H1 (cell line): ENCODE measurements around the gene PPP1CA. TPM values are rescaled to one million over a fixed set of nuclear protein-coding genes. Genes with fewer than 3 reads are reported as not detected.

ENCODE experiments used
- CTCF ChIA-PET: fragments of 300-600 bp; sonication (Branson Sonifier 250); formaldehyde crosslinking; loops from one replicate; lab custom pipeline; 2021; ENCODE audit not compliant: partially characterized antibody; lab: Charles Lee
- POLR2A ChIA-PET: fragments of 300-600 bp; sonication (Branson Sonifier 250); formaldehyde crosslinking; loops from one replicate; lab custom pipeline; 2021; ENCODE audit warnings: inconsistent platforms; ENCODE audit not compliant: partially characterized antibody; lab: Charles Lee
- DNase-seq, 2 experiments: peaks; one replicate each; pipeline versions ENCODE4 v3.0.0 to v3.0.0-alpha.2; 2010 to 2022; ENCODE audit warnings: low spot score in 2 of 2, low read depth in 1 of 2, mixed read lengths in 1 of 2
- FAIRE-seq: peaks from 2 replicates; lab custom pipeline; 2011; peaks lifted over from hg19 to GRCh38; lab: Jason Lieb, UNC
- H2AFZ ChIP-seq: 2 replicates; pipeline ENCODE4 v1.8.1; 2012; ENCODE audit warnings: low read length, inconsistent platforms
- H2AK5ac ChIP-seq: 2 replicates; pipeline ENCODE4 v1.6.1; 2013; ENCODE audit warnings: low read depth, low read length
- H2BK120ac ChIP-seq: replicated peaks from 2 replicates; pipeline ENCODE3; 2013; ENCODE audit warnings: low read depth, low read length, inconsistent platforms
- H2BK12ac ChIP-seq: 2 replicates; pipeline ENCODE4 v1.6.1; 2013; ENCODE audit warnings: low read depth, low read length
- H2BK15ac ChIP-seq: 2 replicates; pipeline ENCODE4 v1.6.1; 2013; ENCODE audit warnings: low read length
- H2BK20ac ChIP-seq: 2 replicates; pipeline ENCODE4 v1.6.1; 2013; ENCODE audit warnings: low read length
- H2BK5ac ChIP-seq: 2 replicates; pipeline ENCODE4 v1.6.1; 2013; ENCODE audit warnings: low read depth, low read length
- H3K14ac ChIP-seq: 2 replicates; pipeline ENCODE4 v1.6.1; 2013; ENCODE audit warnings: inconsistent platforms; ENCODE audit not compliant: insufficient read length
- H3K18ac ChIP-seq: 2 replicates; pipeline ENCODE4 v1.6.1; 2013; ENCODE audit warnings: low read length; ENCODE audit errors: extremely low read depth
- H3K23ac ChIP-seq: 2 replicates; pipeline ENCODE4 v1.6.1; 2013; ENCODE audit warnings: inconsistent platforms; ENCODE audit not compliant: insufficient read length
- H3K23me2 ChIP-seq: 2 replicates; pipeline ENCODE4 v1.6.1; 2013; ENCODE audit warnings: low read depth, low read length
- H3K27ac ChIP-seq: 2 replicates; pipeline ENCODE4 v1.6.1; 2011; ENCODE audit warnings: low read depth, low read length, inconsistent platforms
- H3K27me3 ChIP-seq, 4 experiments: replicated peaks in 1 of 4; 1 replicate in 1 of 4; 2 replicates in 3 of 4; pipeline versions ENCODE4 v1.6.1 to v1.8.1; 2011 to 2013; ENCODE audit warnings: low read length in 3 of 4, mild to moderate bottlenecking in 3 of 4, inconsistent platforms in 2 of 4, mixed read lengths in 2 of 4, moderate library complexity in 1 of 4; ENCODE audit not compliant: control insufficient read depth in 3 of 4, insufficient read depth in 3 of 4; ENCODE audit errors: extremely low read depth in 1 of 4
- H3K36me3 ChIP-seq, 4 experiments: 2 replicates each; pipeline versions ENCODE4 v1.6.1 to v1.8.1; 2011 to 2013; ENCODE audit warnings: mild to moderate bottlenecking in 4 of 4, low read length in 3 of 4, moderate library complexity in 2 of 4, control low read depth in 1 of 4, inconsistent platforms in 1 of 4; ENCODE audit not compliant: insufficient read depth in 4 of 4, control insufficient read depth in 2 of 4
- H3K4ac ChIP-seq: replicated peaks from 2 replicates; pipeline ENCODE3; 2013; ENCODE audit warnings: low read length, low read depth, mixed read lengths, inconsistent platforms; ENCODE audit not compliant: insufficient read length
- H3K4me1 ChIP-seq, 4 experiments: replicated peaks in 1 of 4; 1 replicate in 1 of 4; 2 replicates in 3 of 4; pipeline versions ENCODE4 v1.6.1 to v1.8.1; 2011 to 2013; ENCODE audit warnings: low read length in 3 of 4, inconsistent platforms in 2 of 4, mixed read lengths in 1 of 4; ENCODE audit not compliant: insufficient read depth in 4 of 4, control insufficient read depth in 3 of 4
- H3K4me2 ChIP-seq, 2 experiments: 2 replicates each; pipeline versions ENCODE4 v1.6.1 to v1.8.1; 2011 to 2013; ENCODE audit warnings: low read depth in 2 of 2, low read length in 2 of 2, control low read depth in 1 of 2, inconsistent platforms in 1 of 2, mild to moderate bottlenecking in 1 of 2; ENCODE audit not compliant: insufficient read depth in 1 of 2
- H3K4me3 ChIP-seq, 4 experiments: fragments of 200-600, 300-600 bp in 1 of 4; sonication (generic), shearing (Covaris generic), sonication (Bioruptor Twin) in 1 of 4; 2 replicates each; pipeline versions ENCODE4 v1.5.1 to v1.8.1; 2011 to 2016; ENCODE audit warnings: low read length in 4 of 4, low read depth in 3 of 4, control low read depth in 2 of 4, inconsistent platforms in 2 of 4, mild to moderate bottlenecking in 2 of 4, mixed read lengths in 1 of 4, moderate library complexity in 1 of 4; ENCODE audit not compliant: insufficient read depth in 2 of 4; ENCODE audit errors: extremely low read depth in 1 of 4
- H3K56ac ChIP-seq: replicated peaks from 2 replicates; pipeline ENCODE3; 2013; ENCODE audit warnings: low read depth, mild to moderate bottlenecking, mixed read lengths, low read length, inconsistent platforms; ENCODE audit not compliant: insufficient read length
- H3K79me1 ChIP-seq: 2 replicates; pipeline ENCODE4 v1.6.1; 2013; ENCODE audit warnings: low read depth, low read length, control low read depth
- H3K79me2 ChIP-seq, 2 experiments: 2 replicates each; pipeline versions ENCODE4 v1.6.1 to v1.8.1; 2012 to 2013; ENCODE audit warnings: low read length in 2 of 2, mild to moderate bottlenecking in 2 of 2, inconsistent platforms in 1 of 2; ENCODE audit not compliant: insufficient read depth in 2 of 2, control insufficient read depth in 1 of 2
- H3K9ac ChIP-seq, 4 experiments: replicated peaks in 1 of 4; 1 replicate in 1 of 4; 2 replicates in 3 of 4; pipeline versions ENCODE4 v1.6.1 to v1.8.1; 2011 to 2013; ENCODE audit warnings: low read depth in 3 of 4, low read length in 3 of 4, control low read depth in 2 of 4, mild to moderate bottlenecking in 2 of 4, moderate library complexity in 2 of 4, inconsistent platforms in 1 of 4; ENCODE audit errors: extremely low read depth in 1 of 4
- H3K9me3 ChIP-seq, 2 experiments: 2 replicates each; pipeline versions ENCODE4 v1.6.1 to v1.8.1; 2012 to 2013; ENCODE audit warnings: mild to moderate bottlenecking in 2 of 2, moderate library complexity in 2 of 2, control low read depth in 1 of 2, inconsistent platforms in 1 of 2, low read depth in 1 of 2, low read length in 1 of 2, mixed read lengths in 1 of 2; ENCODE audit not compliant: insufficient read depth in 2 of 2
- H4K20me1 ChIP-seq, 2 experiments: replicated peaks in 1 of 2; 2 replicates each; pipeline versions ENCODE3 to v1.8.1; 2011 to 2013; ENCODE audit warnings: inconsistent platforms in 2 of 2, low read length in 2 of 2, mild to moderate bottlenecking in 1 of 2; ENCODE audit not compliant: insufficient read depth in 2 of 2, control insufficient read depth in 1 of 2
- H4K5ac ChIP-seq: 2 replicates; pipeline ENCODE4 v1.6.1; 2013; ENCODE audit warnings: low read length, low read depth, mixed read lengths, inconsistent platforms; ENCODE audit not compliant: insufficient read length
- H4K8ac ChIP-seq: 2 replicates; pipeline ENCODE4 v1.8.0; 2013; ENCODE audit warnings: mild to moderate bottlenecking, moderate library complexity, low read length, inconsistent platforms; ENCODE audit not compliant: insufficient read depth; ENCODE audit errors: extremely low read depth
- H4K91ac ChIP-seq: replicated peaks from 2 replicates; pipeline ENCODE3; 2013; ENCODE audit warnings: low read length, mixed read lengths, inconsistent platforms; ENCODE audit not compliant: insufficient read length
- ASH2L ChIP-seq: fragments of 200-600, 300-600 bp; sonication (generic); IDR thresholded peaks from one replicate; pipeline ENCODE4 v1.7.1; 2017; ENCODE audit warnings: low read length
- CREB1 ChIP-seq: IDR thresholded peaks from 2 replicates; pipeline ENCODE4 v1.6.1; 2012; ENCODE audit warnings: inconsistent platforms
- CTCF ChIP-seq, 3 experiments: IDR thresholded peaks; 1 replicate in 2 of 3; 2 replicates in 1 of 3; pipeline versions ENCODE4 v1.5.1 to v1.6.1; 2011; ENCODE audit warnings: low read length in 3 of 3, mild to moderate bottlenecking in 3 of 3, inconsistent platforms in 2 of 3, low read depth in 1 of 3, moderate library complexity in 1 of 3; ENCODE audit not compliant: insufficient read depth in 1 of 3; ENCODE audit errors: control extremely low read depth in 1 of 3
- JUND ChIP-seq: IDR thresholded peaks from 2 replicates; pipeline ENCODE4 v1.6.1; 2011; ENCODE audit warnings: mild to moderate bottlenecking, improper control_type of control experiment, low read length
- RXRA ChIP-seq: IDR thresholded peaks from 2 replicates; pipeline ENCODE4 v1.6.1; 2011; ENCODE audit warnings: low read depth, mild to moderate bottlenecking, low read length, moderate library complexity; ENCODE audit not compliant: insufficient read depth
- TAF7 ChIP-seq: optimal IDR thresholded peaks from 2 replicates; pipeline ENCODE3; 2011; ENCODE audit warnings: low read depth, mild to moderate bottlenecking, inconsistent platforms, low read length, moderate library complexity, borderline replicate concordance
- WGBS, 2 experiments: shearing (Covaris generic) in 1 of 2; methylation state at CpG; one replicate each; pipeline versions ENCODE4 v1.1.6 to v1.1.7; 2013 to 2015; ENCODE audit warnings: low lambda C conversion rate in 2 of 2, mixed read lengths in 2 of 2, inconsistent platforms in 1 of 2, low coverage in 1 of 2, missing lambda C conversion rate in 1 of 2; ENCODE audit not compliant: insufficient replicate concordance in 2 of 2, insufficient coverage in 1 of 2, insufficient read length in 1 of 2; ENCODE audit errors: extremely low coverage in 1 of 2, missing lambda C conversion rate in 1 of 2; 5-methylcytosine and 5-hydroxymethylcytosine counted together
- polyA plus RNA-seq, 7 experiments: library from polyadenylated mRNA; depleted of rRNA in 3 of 7; stranded (reverse) in 5 of 7; unstranded in 2 of 7; fragments of >200 nt in 5 of 7; fragments of 200-250 nt in 2 of 7; gene quantifications; 1 replicate in 5 of 7; 2 replicates in 1 of 7; 4 replicates in 1 of 7; pipeline versions ENCODE4 v1.2.1 to v1.2.3, GENCODE V29; 2011 to 2013; ENCODE audit warnings: missing spikeins in 2 of 7, mixed read lengths in 2 of 7
- total RNA-seq: library from RNA; stranded (reverse); fragmentation: NEBNext Ultra II Directional; extraction: Animal tissue kit (Norgen Biotek cat#: 25700); gene quantifications from 2 replicates; pipeline ENCODE4 v1.2.1, GENCODE V29; 2021

PPP1CA gene
- total and polyA plus RNA-seq, 2 of the 8 experiments (the other 6 are each of a cell fraction or from before 2014, with no cell fraction given) = 198 to 359 TPM

- Histone ChIP-seq H3K23ac (no peak overlapping the region), H3K27me3 (peaks cover 0 to 4% (median 2%) of the 10 kb centered on the region in 4 experiments; a peak in 3 of 7 replicates), H2AFZ (no peak overlapping the region), H2BK12ac (no peak overlapping the region), H3K4me1 (peaks cover 0 to 14% (median 8%) of the 10 kb centered on the region in 4 experiments; a peak in 5 of 7 replicates), H3K56ac (no peak overlapping the region), H3K27ac (no peak overlapping the region), H2BK20ac (no peak overlapping the region), H3K4me2 (no peak overlapping the region), H2AK5ac (no peak overlapping the region), H3K23me2 (0 out of 2 replicates have a peak, but pooled peaks cover 2% of the 10 kb centered on the region), H2BK5ac (no peak overlapping the region), H3K79me2 (no peaks in the 10 kb centered on the region), H4K91ac (no peak overlapping the region), H2BK120ac (no peak overlapping the region), H3K4ac (no peak overlapping the region), H4K5ac (no peak overlapping the region), H2BK15ac (no peak overlapping the region), H3K9ac (no peak overlapping the region), H4K20me1 (no peaks in the 10 kb centered on the region), H3K79me1 (no peaks in the 10 kb centered on the region), H3K18ac (no peak overlapping the region), H4K8ac (peak overlapping the region; percentile 57; the same call in 1 of the 2 replicates), H3K14ac (no peak overlapping the region), H3K9me3 (no peaks in the 10 kb centered on the region), H3K4me3 (no peak overlapping the region), H3K36me3 (no peaks in the 10 kb centered on the region)
- 94% methylated on average over 10 of the region's 18 CpGs; no CpG with 5 or more reads in 1 of the 2 experiments for WGBS, 2 experiments
- ChIA-PET POLR2A (interaction anchor here (0.8 to 1.9 kb wide), 7 partner anchors 9 to 53 kb away, joined by 3 to 8 read pairs (median 3); partner anchors contain the start of gene POLD4), CTCF (interaction anchor here (0.9 to 1.2 kb wide), 4 partner anchors 10 to 49 kb away, joined by 3 to 6 read pairs (median 4); no protein-coding TSS in a partner anchor)
- no peak for DNase-seq
- FAIRE-seq = no peak
- no peak for TF ChIP-seq TAF7
- TF ChIP-seq CTCF (IDR thresholded peaks at IDR 0.05; ENCODE audit: control extremely low read depth in 1 of 3, insufficient read depth in 1 of 3, low read depth in 1 of 3, low read length in 3 of 3) = no peak
- TF ChIP-seq JUND = no peak
- no peak for TF ChIP-seq ASH2L
- TF ChIP-seq RXRA = no peak
- no peak for TF ChIP-seq CREB1
Measured at GRCh38 chr11:67406420-67406968, 4.8 kb upstream of the PPP1CA start.
